SK-N-SH (cell line): ENCODE results near the gene LRRC2. TPM values are rescaled to one million over a fixed set of nuclear protein-coding genes. Genes with fewer than 3 reads are reported as not detected.

Experiments used
- CTCF ChIA-PET: fragments of 300-600, 350-600 bp; formaldehyde crosslinking; extraction: SDS; loops from one replicate; lab custom pipeline; 2021; lab: Yijun Ruan, JAX
- POLR2A ChIA-PET: fragments of 350-600 bp; sonication (Branson Sonifier 250); formaldehyde crosslinking; extraction: SDS; loops from one replicate; lab custom pipeline; 2020; ENCODE audit warnings: antibody characterized with exemption, inconsistent platforms; lab: Yijun Ruan, JAX
- DNase-seq: peaks from one replicate; pipeline ENCODE4 v3.0.0; 2012
- H2AFZ ChIP-seq: fragments of 200-600 bp; sonication (generic); 2 replicates; pipeline ENCODE4 v1.8.1; 2016; ENCODE audit warnings: antibody characterized with exemption, mild to moderate bottlenecking, low read depth
- H3F3A ChIP-seq: fragments of 200-600 bp; sonication (generic); replicated peaks from 2 replicates; pipeline ENCODE3; 2016; ENCODE audit warnings: antibody characterized with exemption, mild to moderate bottlenecking; ENCODE audit not compliant: insufficient read depth
- H3K27ac ChIP-seq, 2 experiments: fragments of 200-500 bp in 1 of 2; fragments of 200-600 bp in 1 of 2; sonication (Bioruptor generic) in 1 of 2; sonication (generic), shearing (Covaris generic) in 1 of 2; 2 replicates each; pipeline versions ENCODE4 v1.5.1 to v1.6.1; 2014 to 2016; ENCODE audit warnings: low read depth in 2 of 2, inconsistent platforms in 1 of 2, low read length in 1 of 2, mild to moderate bottlenecking in 1 of 2, mixed read lengths in 1 of 2
- H3K27me3 ChIP-seq: fragments of 200-600 bp; sonication (generic), shearing (Covaris generic); 2 replicates; pipeline ENCODE4 v1.6.1; 2016; ENCODE audit warnings: mixed run types; ENCODE audit not compliant: insufficient read depth
- H3K36me3 ChIP-seq, 2 experiments: fragments of 200-500 bp in 1 of 2; fragments of 200-600 bp in 1 of 2; sonication (Bioruptor generic) in 1 of 2; sonication (generic) in 1 of 2; replicated peaks in 1 of 2; 2 replicates each; pipeline versions ENCODE3 to v1.5.1; 2014 to 2016; ENCODE audit warnings: low read length in 1 of 2, mild to moderate bottlenecking in 1 of 2; ENCODE audit not compliant: insufficient read depth in 2 of 2, control insufficient read depth in 1 of 2
- H3K4me1 ChIP-seq, 2 experiments: fragments of 200-500 bp in 1 of 2; fragments of 200-600 bp in 1 of 2; sonication (Bioruptor generic) in 1 of 2; sonication (generic), shearing (Covaris generic) in 1 of 2; 2 replicates each; pipeline versions ENCODE4 v1.5.1 to v1.6.1; 2014 to 2016; ENCODE audit warnings: low read depth in 1 of 2, low read length in 1 of 2, mixed run types in 1 of 2; ENCODE audit not compliant: insufficient read depth in 2 of 2, control insufficient read depth in 1 of 2
- H3K4me2 ChIP-seq: fragments of 200-600 bp; sonication (generic), shearing (Covaris generic); 2 replicates; pipeline ENCODE4 v1.6.1; 2017; ENCODE audit warnings: mixed run types
- H3K4me3 ChIP-seq, 2 experiments: fragments of 200-500 bp in 1 of 2; fragments of 200-600 bp in 1 of 2; sonication (Bioruptor generic) in 1 of 2; sonication (generic), shearing (Covaris generic) in 1 of 2; 2 replicates each; pipeline versions ENCODE4 v1.5.1 to v1.8.1; 2014 to 2016; ENCODE audit warnings: low read depth in 2 of 2, inconsistent platforms in 1 of 2, low read length in 1 of 2, mild to moderate bottlenecking in 1 of 2, mixed read lengths in 1 of 2, moderate library complexity in 1 of 2
- H3K79me2 ChIP-seq: fragments of 200-600 bp; sonication (generic); 2 replicates; pipeline ENCODE4 v1.8.1; 2017; ENCODE audit warnings: mild to moderate bottlenecking; ENCODE audit not compliant: insufficient read depth
- H3K9ac ChIP-seq: fragments of 200-600 bp; sonication (generic); 2 replicates; pipeline ENCODE4 v1.6.1; 2017; ENCODE audit warnings: mixed run types
- H3K9me2 ChIP-seq: fragments of 200-600 bp; sonication (generic); 2 replicates; pipeline ENCODE4 v1.6.1; 2017; ENCODE audit warnings: mixed run types
- H3K9me3 ChIP-seq: fragments of 200-600 bp; sonication (generic); 2 replicates; pipeline ENCODE4 v1.6.1; 2017; ENCODE audit warnings: mixed run types, mild to moderate bottlenecking, moderate library complexity
- H4K20me1 ChIP-seq: fragments of 200-600 bp; sonication (generic); 2 replicates; pipeline ENCODE4 v1.6.1; 2017; ENCODE audit warnings: mild to moderate bottlenecking, mixed run types; ENCODE audit not compliant: insufficient read depth
- CTCF ChIP-seq: fragments of 200-600 bp; sonication (generic); IDR thresholded peaks from 2 replicates; pipeline ENCODE4 v1.6.1; 2017; ENCODE audit warnings: antibody characterized with exemption, mild to moderate bottlenecking, moderate library complexity
- ELF1 ChIP-seq: IDR thresholded peaks from 2 replicates; pipeline ENCODE4 v1.4.0; 2012
- FOSL2 ChIP-seq: IDR thresholded peaks from 2 replicates; pipeline ENCODE4 v1.4.0; 2012; ENCODE audit warnings: low read depth, mild to moderate bottlenecking, moderate library complexity, borderline replicate concordance
- FOXM1 ChIP-seq: IDR thresholded peaks from 2 replicates; pipeline ENCODE4 v1.4.0; 2012; ENCODE audit warnings: low read depth, mild to moderate bottlenecking
- JUND ChIP-seq: IDR thresholded peaks from 2 replicates; pipeline ENCODE4 v1.4.0; 2012
- NRF1 ChIP-seq: IDR thresholded peaks from 2 replicates; pipeline ENCODE4 v1.6.1; 2012; ENCODE audit warnings: low read depth, mild to moderate bottlenecking, low read length
- RXRA ChIP-seq: IDR thresholded peaks from 2 replicates; pipeline ENCODE4 v1.4.0; 2012; ENCODE audit warnings: low read depth, mild to moderate bottlenecking, borderline replicate concordance
- SIN3A ChIP-seq: IDR thresholded peaks from 2 replicates; pipeline ENCODE4 v1.6.1; 2012; ENCODE audit warnings: low read depth, mild to moderate bottlenecking, low read length, moderate library complexity, borderline replicate concordance
- SMC3 ChIP-seq: IDR thresholded peaks from 2 replicates; pipeline ENCODE4 v1.6.1; 2012; ENCODE audit warnings: low read depth, low read length, improper control_type of control experiment
- TAF1 ChIP-seq: IDR thresholded peaks from 2 replicates; pipeline ENCODE4 v1.6.1; 2012; ENCODE audit warnings: low read depth, mild to moderate bottlenecking, low read length, moderate library complexity, borderline replicate concordance
- TCF12 ChIP-seq: IDR thresholded peaks from 2 replicates; pipeline ENCODE4 v1.4.0; 2012
- ZBTB33 ChIP-seq: IDR thresholded peaks from 2 replicates; pipeline ENCODE4 v1.4.0; 2012; ENCODE audit warnings: low read depth, borderline replicate concordance
- WGBS: methylation state at CpG from one replicate; pipeline ENCODE4 v1.1.6; 2017; ENCODE audit warnings: low lambda C conversion rate; 5-methylcytosine and 5-hydroxymethylcytosine counted together
- polyA plus RNA-seq, 3 experiments: library from polyadenylated mRNA; depleted of rRNA; stranded (reverse); fragments of >200 nt; gene quantifications; 2 replicates each; pipeline ENCODE4 v1.2.3, GENCODE V29; 2012
- TF ChIP-seq, protein P1 (sequence below): fragments of 150-350 bp; IDR thresholded peaks from 2 replicates; pipeline ENCODE4 v1.6.1; 2017; ENCODE audit warnings: antibody characterized with exemption, low read length, low read depth, borderline replicate concordance
- TF ChIP-seq, protein P2 (sequence below): IDR thresholded peaks from 2 replicates; pipeline ENCODE4 v1.4.0; 2012; ENCODE audit warnings: low read depth, borderline replicate concordance

LRRC2 gene
- polyA plus RNA-seq, 1 of the 3 experiments (the other 2 are of a cell fraction), result 0.13 TPM

- no peak for TF ChIP-seq FOSL2
- TF ChIP-seq, protein P1, sequence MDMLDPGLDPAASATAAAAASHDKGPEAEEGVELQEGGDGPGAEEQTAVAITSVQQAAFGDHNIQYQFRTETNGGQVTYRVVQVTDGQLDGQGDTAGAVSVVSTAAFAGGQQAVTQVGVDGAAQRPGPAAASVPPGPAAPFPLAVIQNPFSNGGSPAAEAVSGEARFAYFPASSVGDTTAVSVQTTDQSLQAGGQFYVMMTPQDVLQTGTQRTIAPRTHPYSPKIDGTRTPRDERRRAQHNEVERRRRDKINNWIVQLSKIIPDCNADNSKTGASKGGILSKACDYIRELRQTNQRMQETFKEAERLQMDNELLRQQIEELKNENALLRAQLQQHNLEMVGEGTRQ, result no peak
- TF ChIP-seq SMC3, result no peak
Observed at GRCh38 chr3:46483825-46484224, 82.3 kb downstream of the LRRC2 start (continued).

GRCh38 chr3:46482632-46483350, 83.3 kb downstream of the LRRC2 start:
- TF ChIP-seq JUND (no peak), SIN3A (no peak), TAF1 (no peak), ELF1 (no peak)
- Histone ChIP-seq H3K9me3 (no peaks in the 10 kb centered on the region), H3K9me2 (no peaks in the 10 kb centered on the region), H3F3A (no peaks in the 10 kb centered on the region), H3K4me1 (no peaks in the 10 kb centered on the region; a peak in 1 of 4 replicates), H4K20me1 (no peaks in the 10 kb centered on the region), H3K79me2 (no peaks in the 10 kb centered on the region), H3K4me3 (no peak overlapping the region), H2AFZ (no peak overlapping the region), H3K27ac (no peak overlapping the region), H3K9ac (no peak overlapping the region), H3K36me3 (no peaks in the 10 kb centered on the region), H3K27me3 (no peaks in the 10 kb centered on the region; the same call in 1 of the 2 replicates), H3K4me2 (no peak overlapping the region)
- 45% methylated on average over 1 of the region's 1 CpG for WGBS
- DNase-seq, result no peak
- POLR2A ChIA-PET, result no interaction called here
- CTCF ChIA-PET, result interaction anchor here (1.2 to 7.9 kb wide), 2 partner anchors 79 to 427 kb away, joined by 3 to 223 read pairs; partner anchors contain the start of gene LRRC2

GRCh38 chr3:46481636-46482035, 84.5 kb downstream of the LRRC2 start:
- Histone ChIP-seq H3K9me2 (no peaks in the 10 kb centered on the region), H3K79me2 (no peaks in the 10 kb centered on the region), H3K9me3 (no peaks in the 10 kb centered on the region), H3K4me1 (no peaks in the 10 kb centered on the region; a peak in 1 of 4 replicates), H3K36me3 (no peaks in the 10 kb centered on the region), H2AFZ (no peak overlapping the region), H3K9ac (no peak overlapping the region), H3F3A (no peaks in the 10 kb centered on the region), H3K27me3 (peaks cover 7% of the 10 kb centered on the region; the same call in 1 of the 2 replicates), H3K27ac (no peak overlapping the region), H3K4me3 (no peak overlapping the region), H3K4me2 (no peak overlapping the region), H4K20me1 (no peaks in the 10 kb centered on the region)
- no peak for DNase-seq
- WGBS, result 35% methylated on average over 4 of the region's 4 CpGs
- ChIA-PET POLR2A (no interaction called here), CTCF (interaction anchor here (0.6 to 2.2 kb wide), 2 partner anchors 8 to 91 kb away, joined by 3 to 18 read pairs; no protein-coding TSS in a partner anchor)
- TF ChIP-seq CTCF (no peak), FOXM1 (no peak), TAF1 (no peak), RXRA (no peak), NRF1 (no peak), JUND (no peak), TCF12 (no peak), ZBTB33 (no peak)
- TF ChIP-seq, protein P2, sequence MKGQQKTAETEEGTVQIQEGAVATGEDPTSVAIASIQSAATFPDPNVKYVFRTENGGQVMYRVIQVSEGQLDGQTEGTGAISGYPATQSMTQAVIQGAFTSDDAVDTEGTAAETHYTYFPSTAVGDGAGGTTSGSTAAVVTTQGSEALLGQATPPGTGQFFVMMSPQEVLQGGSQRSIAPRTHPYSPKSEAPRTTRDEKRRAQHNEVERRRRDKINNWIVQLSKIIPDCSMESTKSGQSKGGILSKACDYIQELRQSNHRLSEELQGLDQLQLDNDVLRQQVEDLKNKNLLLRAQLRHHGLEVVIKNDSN, result no peak
